ENCODE data around the gene FOXN4.

Gene FOXN4

GRCh38 chr12:109266106-109266879 lies 42.8 kb downstream of the FOXN4 start:
- DNase-seq (ENCODE audit: extremely low read depth, low read depth), result no peak
- no peak for TF ChIP-seq CTCF (IDR thresholded peaks at IDR 0.05; ENCODE audit: low read depth, low read length)

- no peak for DNase-seq (ENCODE audit: extremely low read depth, low read depth)
- TF ChIP-seq CTCF (IDR thresholded peaks at IDR 0.05; ENCODE audit: low read depth, low read length), result no peak
These were observed 44.0 kb downstream of the FOXN4 start for GRCh38 chr12:109264943-109265650.

GRCh38 chr12:109264095-109264942 lies 44.8 kb downstream of the FOXN4 start:
- TF ChIP-seq CTCF (IDR thresholded peaks at IDR 0.05; ENCODE audit: low read depth, low read length), result peak; percentile 79
- DNase-seq (ENCODE audit: extremely low read depth, low read depth), result peak; percentile 16

- no peak for DNase-seq (ENCODE audit: extremely low read depth, low read depth)
- no peak for TF ChIP-seq CTCF (IDR thresholded peaks at IDR 0.05; ENCODE audit: low read depth, low read length)
These were observed 45.6 kb downstream of the FOXN4 start for GRCh38 chr12:109263439-109263838.

GRCh38 chr12:109261939-109262338 lies 47.1 kb downstream of the FOXN4 start:
- TF ChIP-seq CTCF (IDR thresholded peaks at IDR 0.05; ENCODE audit: low read depth, low read length), result no peak
- DNase-seq (ENCODE audit: extremely low read depth, low read depth), result no peak

- TF ChIP-seq CTCF (IDR thresholded peaks at IDR 0.05; ENCODE audit: low read depth, low read length), result no peak
These were observed 48.0 kb downstream of the FOXN4 start for GRCh38 chr12:109261087-109261486.

More at GRCh38 chr12:109261087-109261486, 48.0 kb downstream of the FOXN4 start:
- no peak for DNase-seq (ENCODE audit: extremely low read depth, low read depth)

Measured in AG09319 (cell line).